Lower lobe of right lung (tissue), 2 donors: ENCODE data around the gene CALM1. TPM values are rescaled to one million over a fixed set of nuclear protein-coding genes. Genes with fewer than 3 reads are reported as not detected.

Experiments
- ATAC-seq, 2 donors: fragments of 200-7000 bp; cut with Tn5 transposase; one replicate each; pipeline ENCODE4 v1.9.1; 2020 to 2022; ENCODE audit warnings: mild to moderate bottlenecking in 2 of 2, moderate library complexity in 2 of 2
- DNase-seq: peaks from one replicate; pipeline ENCODE4 v3.0.0-alpha.2; 2020
- H3K27ac ChIP-seq: fragments of 200-600 bp; one replicate; pipeline ENCODE4 v1.8.0; 2022
- H3K27me3 ChIP-seq: fragments of 200-600 bp; one replicate; pipeline ENCODE4 v1.8.0; 2022; ENCODE audit warnings: low read depth
- H3K36me3 ChIP-seq: fragments of 200-600 bp; one replicate; pipeline ENCODE4 v1.8.0; 2022; ENCODE audit warnings: mild to moderate bottlenecking
- H3K4me1 ChIP-seq: fragments of 200-600 bp; one replicate; pipeline ENCODE4 v1.8.0; 2022
- H3K4me3 ChIP-seq: fragments of 200-600 bp; one replicate; pipeline ENCODE4 v1.8.0; 2022; ENCODE audit warnings: mild to moderate bottlenecking
- H3K9me3 ChIP-seq: fragments of 200-600 bp; one replicate; pipeline ENCODE4 v1.8.0; 2022
- intact Hi-C: fragments of 100-400 bp; cut with DNase I; formaldehyde crosslinking; loops from one replicate; pipeline ENCODE4 v1.11.0; 2022
- total RNA-seq: library from RNA; stranded (reverse); fragmentation: NEBNext Ultra II Directional; extraction: Animal tissue kit (Norgen Biotek cat#: 25700); gene quantifications from one replicate; pipeline ENCODE4 v1.2.1, GENCODE V29; 2021
- TF ChIP-seq, protein P1 (sequence below): fragments of 200-600 bp; IDR thresholded peaks from one replicate; pipeline ENCODE4 v1.8.0; 2022; ENCODE audit warnings: antibody characterized with exemption, mild to moderate bottlenecking
- donor health status: DM: no; HTN: yes; CAD: no; lungs with severe emphysema.

CALM1 gene
- total RNA-seq, 1 donor from 2014 or later = 518 TPM

DNA sequence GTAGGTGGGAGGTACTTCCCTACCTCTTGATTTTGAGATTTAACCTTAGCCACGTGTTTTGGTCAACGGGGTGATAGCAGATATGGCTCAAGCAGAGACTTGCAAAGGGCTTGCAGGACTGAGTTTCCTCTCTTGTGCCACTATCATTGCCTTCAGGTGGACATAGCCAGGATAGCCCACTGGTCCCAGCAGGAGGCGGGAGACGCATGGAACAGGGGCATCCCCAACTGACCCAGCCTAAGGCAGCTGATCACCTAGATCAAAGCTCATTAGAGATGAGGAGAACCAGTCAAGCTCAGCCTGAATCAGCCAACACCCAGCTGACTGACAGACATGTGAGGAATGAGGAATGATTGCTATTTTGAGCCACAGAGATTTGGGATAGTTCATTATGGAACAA is 49.6 kb downstream of the CALM1 start:
- no peak for ATAC-seq
- Histone ChIP-seq H3K9me3 (peaks cover 9% of the 10 kb centered on the region), H3K27ac (no peak overlapping the region), H3K4me3 (no peak overlapping the region), H3K36me3 (no peaks in the 10 kb centered on the region), H3K27me3 (no peaks in the 10 kb centered on the region), H3K4me1 (peaks cover 5% of the 10 kb centered on the region)
- TF ChIP-seq, protein P1, sequence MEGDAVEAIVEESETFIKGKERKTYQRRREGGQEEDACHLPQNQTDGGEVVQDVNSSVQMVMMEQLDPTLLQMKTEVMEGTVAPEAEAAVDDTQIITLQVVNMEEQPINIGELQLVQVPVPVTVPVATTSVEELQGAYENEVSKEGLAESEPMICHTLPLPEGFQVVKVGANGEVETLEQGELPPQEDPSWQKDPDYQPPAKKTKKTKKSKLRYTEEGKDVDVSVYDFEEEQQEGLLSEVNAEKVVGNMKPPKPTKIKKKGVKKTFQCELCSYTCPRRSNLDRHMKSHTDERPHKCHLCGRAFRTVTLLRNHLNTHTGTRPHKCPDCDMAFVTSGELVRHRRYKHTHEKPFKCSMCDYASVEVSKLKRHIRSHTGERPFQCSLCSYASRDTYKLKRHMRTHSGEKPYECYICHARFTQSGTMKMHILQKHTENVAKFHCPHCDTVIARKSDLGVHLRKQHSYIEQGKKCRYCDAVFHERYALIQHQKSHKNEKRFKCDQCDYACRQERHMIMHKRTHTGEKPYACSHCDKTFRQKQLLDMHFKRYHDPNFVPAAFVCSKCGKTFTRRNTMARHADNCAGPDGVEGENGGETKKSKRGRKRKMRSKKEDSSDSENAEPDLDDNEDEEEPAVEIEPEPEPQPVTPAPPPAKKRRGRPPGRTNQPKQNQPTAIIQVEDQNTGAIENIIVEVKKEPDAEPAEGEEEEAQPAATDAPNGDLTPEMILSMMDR = no peak
- intact Hi-C loops = no loop called here
- no peak for DNase-seq

DNA sequence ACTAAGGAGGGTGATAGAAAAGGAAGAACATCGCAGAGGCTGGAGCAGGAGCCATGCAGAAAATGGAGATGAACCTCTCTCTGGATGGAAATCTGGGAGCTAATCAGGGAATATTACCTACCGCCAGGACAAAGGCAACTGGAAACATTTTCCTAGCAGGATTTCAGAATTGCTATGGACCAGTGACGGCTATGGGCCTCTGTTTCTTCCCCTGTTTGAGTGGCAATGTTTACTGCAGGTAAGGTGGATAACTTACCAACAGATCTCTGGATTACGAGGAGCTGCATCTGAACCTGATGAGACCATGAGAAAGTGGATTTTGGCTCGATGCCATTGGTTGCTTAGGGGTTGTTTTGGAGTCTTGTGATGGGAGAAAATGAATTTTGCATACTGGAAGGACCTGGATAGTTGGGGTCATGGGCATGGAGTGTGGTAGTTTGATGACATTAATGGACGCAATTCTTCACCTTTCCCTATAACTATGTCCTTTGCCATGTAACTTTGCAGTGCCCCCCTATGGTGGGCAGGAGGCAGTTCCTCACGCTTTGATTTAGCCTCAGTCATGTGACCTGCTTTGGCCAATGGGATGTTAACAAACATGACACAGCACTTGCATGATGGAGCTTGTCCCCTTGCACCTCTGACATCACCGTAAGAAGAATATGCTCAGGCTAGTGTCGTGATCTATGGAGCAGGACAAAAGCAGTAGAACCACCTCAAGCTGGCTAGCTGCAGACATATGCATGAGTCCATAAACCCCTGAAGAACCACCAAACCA is 51.1 kb downstream of the CALM1 start:
- intact Hi-C loops = no loop called here
- DNase-seq (no peak), ATAC-seq (no peak)
- no peak overlapping the region for H3K4me3 ChIP-seq
- peaks cover 5% of the 10 kb centered on the region for H3K4me1 ChIP-seq
- no peaks in the 10 kb centered on the region for H3K27me3 ChIP-seq
- no peaks in the 10 kb centered on the region for H3K36me3 ChIP-seq
- H3K9me3 ChIP-seq = peaks cover 9% of the 10 kb centered on the region
- H3K27ac ChIP-seq = no peak overlapping the region
- TF ChIP-seq, protein P1 = no peak

DNA sequence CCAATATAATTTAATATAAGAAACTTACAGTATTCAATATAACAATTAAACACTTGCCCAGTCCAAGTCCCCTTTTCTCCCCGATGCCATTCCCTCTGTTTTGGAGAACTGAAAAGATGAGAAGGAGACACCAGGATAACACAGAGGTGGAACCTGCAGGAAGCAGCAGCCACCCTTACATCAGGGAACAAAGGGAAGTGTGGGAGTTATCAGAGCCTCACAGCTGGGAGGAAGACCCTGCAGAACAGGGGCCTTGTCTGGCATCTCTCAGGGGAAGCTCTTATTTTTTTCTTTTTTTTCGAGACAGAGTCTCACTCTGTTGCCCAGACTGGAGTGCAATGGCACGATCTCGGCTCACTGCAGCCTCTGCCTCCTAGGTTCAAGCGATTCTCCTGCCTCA is 52.6 kb downstream of the CALM1 start:
- ATAC-seq = no peak
- H3K27ac ChIP-seq = no peak overlapping the region
- no peak overlapping the region for H3K4me3 ChIP-seq
- no peaks in the 10 kb centered on the region for H3K27me3 ChIP-seq
- H3K9me3 ChIP-seq = peaks cover 9% of the 10 kb centered on the region
- no peak for DNase-seq
- peaks cover 5% of the 10 kb centered on the region for H3K4me1 ChIP-seq
- TF ChIP-seq, protein P1 = no peak
- intact Hi-C loops = no loop called here
- H3K36me3 ChIP-seq = no peaks in the 10 kb centered on the region

DNA sequence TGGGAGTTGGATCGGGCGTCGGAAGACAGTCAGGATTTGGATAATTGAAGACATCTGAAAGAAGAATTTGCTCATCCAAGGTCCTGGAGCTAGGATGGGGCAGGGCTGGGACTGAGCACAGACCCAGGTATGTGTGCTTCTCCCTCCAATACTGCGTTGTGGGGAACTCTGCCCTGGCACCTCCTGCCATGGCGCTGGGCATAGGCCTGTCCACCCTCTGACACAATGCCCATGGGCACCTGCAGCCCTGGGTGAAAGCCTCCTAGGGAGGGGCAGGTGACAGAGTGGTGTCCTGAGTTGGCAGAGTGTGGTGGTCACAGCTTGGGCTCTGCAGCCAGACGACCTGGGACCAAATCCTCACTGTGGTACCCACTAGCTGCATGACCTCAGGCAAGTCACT is 53.3 kb downstream of the CALM1 start:
- no peak for DNase-seq
- peaks cover 5% of the 10 kb centered on the region for H3K4me1 ChIP-seq
- no peaks in the 10 kb centered on the region for H3K36me3 ChIP-seq
- ATAC-seq = no peak
- peaks cover 9% of the 10 kb centered on the region for H3K9me3 ChIP-seq
- intact Hi-C loops = no loop called here
- no peaks in the 10 kb centered on the region for H3K27me3 ChIP-seq
- H3K4me3 ChIP-seq = no peak overlapping the region
- TF ChIP-seq, protein P1 = no peak
- H3K27ac ChIP-seq = no peak overlapping the region

DNA sequence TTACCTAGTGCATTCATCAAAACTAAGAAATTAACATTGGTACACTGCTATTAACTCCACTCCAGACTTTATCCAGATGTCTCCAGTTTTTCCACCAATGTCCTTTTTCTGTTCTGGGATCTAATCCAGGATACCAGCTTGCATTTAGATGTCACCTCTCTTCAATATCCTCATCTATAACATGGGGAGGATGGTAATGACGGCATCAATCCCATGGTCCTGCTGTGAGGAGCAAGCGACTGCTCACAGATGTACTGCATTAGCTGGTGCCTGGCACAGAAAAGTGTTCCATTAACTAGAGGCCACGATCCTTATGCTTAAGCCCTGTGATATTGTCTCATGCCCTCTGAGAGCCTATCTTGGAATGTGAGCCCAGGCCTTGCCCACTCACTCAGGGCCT is 53.8 kb downstream of the CALM1 start:
- TF ChIP-seq, protein P1 = no peak
- Histone ChIP-seq H3K27ac (no peak overlapping the region), H3K9me3 (peaks cover 9% of the 10 kb centered on the region), H3K36me3 (no peaks in the 10 kb centered on the region), H3K27me3 (no peaks in the 10 kb centered on the region), H3K4me3 (no peak overlapping the region), H3K4me1 (peaks cover 5% of the 10 kb centered on the region)
- intact Hi-C loops = no loop called here
- ATAC-seq = no peak
- no peak for DNase-seq
